Peyer's patch (tissue), 4 donors: ENCODE results near the gene HIGD2A.

Experiments
- CTCF ChIP-seq, 6 experiments: fragments of 450-650 bp in 4 of 6; fragments of 200-600 bp in 2 of 6; sonication (generic) in 1 of 6; IDR thresholded peaks; one replicate each; pipeline ENCODE4 v1.5.1; 2017 to 2019; ENCODE audit warnings: antibody characterized with exemption in 6 of 6, mild to moderate bottlenecking in 3 of 6, moderate library complexity in 1 of 6
- POLR2A ChIP-seq, 2 donors: fragments of 450-650 bp; IDR thresholded peaks; one replicate each; pipeline ENCODE4 v1.5.1; 2017; ENCODE audit warnings: antibody characterized with exemption in 2 of 2, mild to moderate bottlenecking in 2 of 2, moderate library complexity in 2 of 2

- TF ChIP-seq CTCF (IDR thresholded peaks at IDR 0.05) (no peak), POLR2A (IDR thresholded peaks at IDR 0.05) (no peak)
These were observed 24.1 kb downstream of the HIGD2A start for GRCh38 chr5:176412517-176413254.
